ENCODE measurements around the gene CA6.
"Not testable (repeated sequence)": the region's sequence is repeated elsewhere in the genome, so short reads cannot be mapped to it uniquely, and the experiment has no call there.

Gene CA6

GRCh38 chr1:9018333-9018732, 72.7 kb downstream of the CA6 start:
- no peak for DNase-seq (ENCODE audit: extremely low spot score)
- CTCF ChIA-PET, result interaction anchor here (2.3 kb wide), 1 partner anchor 14 kb away, joined by 13 read pairs; no protein-coding TSS in a partner anchor
- POLR2A ChIA-PET, result no interaction called here
- TF ChIP-seq, protein P1, sequence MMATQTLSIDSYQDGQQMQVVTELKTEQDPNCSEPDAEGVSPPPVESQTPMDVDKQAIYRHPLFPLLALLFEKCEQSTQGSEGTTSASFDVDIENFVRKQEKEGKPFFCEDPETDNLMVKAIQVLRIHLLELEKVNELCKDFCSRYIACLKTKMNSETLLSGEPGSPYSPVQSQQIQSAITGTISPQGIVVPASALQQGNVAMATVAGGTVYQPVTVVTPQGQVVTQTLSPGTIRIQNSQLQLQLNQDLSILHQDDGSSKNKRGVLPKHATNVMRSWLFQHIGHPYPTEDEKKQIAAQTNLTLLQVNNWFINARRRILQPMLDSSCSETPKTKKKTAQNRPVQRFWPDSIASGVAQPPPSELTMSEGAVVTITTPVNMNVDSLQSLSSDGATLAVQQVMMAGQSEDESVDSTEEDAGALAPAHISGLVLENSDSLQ (IDR thresholded peaks at IDR 0.05), result no peak
- no peak for TF ChIP-seq NFRKB (IDR thresholded peaks at IDR 0.05)
- TF ChIP-seq FOXK2 (IDR thresholded peaks at IDR 0.05), result no peak
- no peak for TF ChIP-seq L3MBTL2 (conservative IDR thresholded peaks at IDR 0.05)
- no peak for TF ChIP-seq FOXM1 (IDR thresholded peaks at IDR 0.05; ENCODE audit: borderline replicate concordance)
- TF ChIP-seq TARDBP (IDR thresholded peaks at IDR 0.05), result no peak
- no peak for TF ChIP-seq ELF4 (IDR thresholded peaks at IDR 0.05)
- no peak for TF ChIP-seq CTBP1 (IDR thresholded peaks at IDR 0.05; ENCODE audit: borderline replicate concordance)
- TF ChIP-seq SUZ12 (IDR thresholded peaks at IDR 0.05), result no peak
- TF ChIP-seq HDGF (IDR thresholded peaks at IDR 0.05; ENCODE audit: borderline replicate concordance), result no peak
- TF ChIP-seq ARNT (IDR thresholded peaks at IDR 0.05), result no peak
- TF ChIP-seq SP1 (IDR thresholded peaks at IDR 0.05), result no peak

- DNase-seq (ENCODE audit: extremely low spot score), result no peak
- ChIA-PET POLR2A (interaction anchor here (1.0 kb wide), 1 partner anchor 18 kb away, joined by 3 read pairs; no protein-coding TSS in a partner anchor), CTCF (interaction anchor here (0.6 to 2.3 kb wide), 2 partner anchors 15 to 1201 kb away, joined by 3 to 13 read pairs; no protein-coding TSS in a partner anchor)
- TF ChIP-seq FOXM1 (IDR thresholded peaks at IDR 0.05; ENCODE audit: borderline replicate concordance) (no peak), BHLHE40 (IDR thresholded peaks at IDR 0.05; ENCODE audit: borderline replicate concordance) (no peak), L3MBTL2 (conservative IDR thresholded peaks at IDR 0.05) (no peak), ZNF384 (IDR thresholded peaks at IDR 0.05) (no peak), TARDBP (IDR thresholded peaks at IDR 0.05) (no peak), SP1 (IDR thresholded peaks at IDR 0.05) (no peak), ARNT (IDR thresholded peaks at IDR 0.05) (no peak), FOXA1 (IDR thresholded peaks at IDR 0.05) (no peak), NFRKB (IDR thresholded peaks at IDR 0.05) (no peak), HDGF (IDR thresholded peaks at IDR 0.05; ENCODE audit: borderline replicate concordance) (no peak), CTBP1 (IDR thresholded peaks at IDR 0.05; ENCODE audit: borderline replicate concordance) (no peak), ELF4 (IDR thresholded peaks at IDR 0.05) (no peak), LEF1 (IDR thresholded peaks at IDR 0.05; ENCODE audit: borderline replicate concordance) (no peak), FOXK2 (IDR thresholded peaks at IDR 0.05) (no peak), SUZ12 (IDR thresholded peaks at IDR 0.05) (no peak)
- TF ChIP-seq, protein P1 (IDR thresholded peaks at IDR 0.05), result no peak
These were observed 74.2 kb downstream of the CA6 start for GRCh38 chr1:9019896-9020295.

- POLR2A ChIA-PET, result no interaction called here
- CTCF ChIA-PET, result interaction anchor here (0.6 to 2.3 kb wide), 2 partner anchors 16 to 1201 kb away, joined by 3 to 13 read pairs; no protein-coding TSS in a partner anchor
- DNase-seq (ENCODE audit: extremely low spot score), result no peak
- TF ChIP-seq CTBP1 (IDR thresholded peaks at IDR 0.05; ENCODE audit: borderline replicate concordance), result no peak
- no peak for TF ChIP-seq BHLHE40 (IDR thresholded peaks at IDR 0.05; ENCODE audit: borderline replicate concordance)
- TF ChIP-seq ELF4 (IDR thresholded peaks at IDR 0.05), result no peak
These were observed 74.6 kb downstream of the CA6 start for GRCh38 chr1:9020305-9020704.

DNA sequence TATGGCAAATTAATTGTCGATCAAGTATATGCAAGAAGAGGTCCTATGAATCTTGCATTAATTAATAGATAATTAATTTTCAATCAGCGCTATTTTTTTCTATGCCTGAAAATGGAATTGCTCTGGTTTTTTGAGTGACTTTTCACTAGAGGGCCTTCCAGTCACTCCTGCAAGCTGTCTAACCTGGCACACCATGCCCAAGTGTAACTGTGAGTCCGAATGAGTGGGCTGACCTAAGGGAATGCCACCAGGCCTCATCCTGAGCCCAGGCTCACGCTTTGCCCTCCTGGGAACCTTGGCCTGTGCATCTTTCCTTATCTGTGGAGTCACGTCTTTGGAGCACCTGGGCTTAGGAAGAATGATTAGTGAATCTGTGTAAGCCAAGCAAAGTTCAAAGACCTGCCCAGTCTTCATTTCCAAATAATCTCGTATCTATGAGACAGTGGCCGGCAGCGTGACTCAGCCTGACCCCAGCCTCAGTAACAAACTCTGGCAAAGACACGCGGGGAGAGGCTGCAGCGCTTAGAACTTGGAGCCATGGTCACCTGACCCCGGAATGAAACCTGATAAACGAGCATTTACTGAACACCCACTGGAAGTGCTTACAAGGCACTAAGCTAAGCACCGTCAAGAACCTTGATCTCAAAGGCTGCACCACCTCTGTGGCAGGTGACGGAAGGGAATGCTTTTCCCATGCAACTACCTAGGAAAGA, 76.5 kb downstream of the CA6 start:
- CTCF ChIA-PET; DNase-seq (ENCODE audit: extremely low spot score); POLR2A ChIA-PET: not testable (repeated sequence)

DNA sequence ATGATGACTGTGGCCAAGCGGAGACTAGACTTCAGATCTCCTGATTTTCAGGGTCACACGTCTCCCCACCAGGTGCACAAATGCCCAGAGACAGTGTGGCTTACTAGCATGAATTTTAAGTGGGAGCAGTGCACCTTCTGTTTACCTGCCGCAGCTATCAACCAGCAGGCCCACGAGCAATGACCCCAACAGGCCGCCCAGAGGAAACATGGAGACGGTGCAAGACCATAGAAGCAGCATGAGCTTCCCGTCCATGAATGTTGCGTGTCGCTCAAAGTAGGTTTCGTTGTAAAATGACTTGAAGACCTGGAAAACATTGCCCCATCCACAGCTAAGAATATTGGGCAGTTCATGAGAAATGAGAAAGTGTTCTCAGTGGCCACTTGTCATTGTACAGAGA, 77.1 kb downstream of the CA6 start:
- ChIA-PET POLR2A (no interaction called here), CTCF (no interaction called here)
- DNase-seq (ENCODE audit: extremely low spot score), result no peak
- TF ChIP-seq SUZ12 (IDR thresholded peaks at IDR 0.05) (no peak), ZNF384 (IDR thresholded peaks at IDR 0.05) (no peak), FOXK2 (IDR thresholded peaks at IDR 0.05) (no peak), FOXM1 (IDR thresholded peaks at IDR 0.05; ENCODE audit: borderline replicate concordance) (no peak), CTBP1 (IDR thresholded peaks at IDR 0.05; ENCODE audit: borderline replicate concordance) (no peak), TARDBP (IDR thresholded peaks at IDR 0.05) (no peak), HDGF (IDR thresholded peaks at IDR 0.05; ENCODE audit: borderline replicate concordance) (no peak), ARNT (IDR thresholded peaks at IDR 0.05) (no peak), ELF4 (IDR thresholded peaks at IDR 0.05) (no peak), BHLHE40 (IDR thresholded peaks at IDR 0.05; ENCODE audit: borderline replicate concordance) (no peak), L3MBTL2 (conservative IDR thresholded peaks at IDR 0.05) (no peak), LEF1 (IDR thresholded peaks at IDR 0.05; ENCODE audit: borderline replicate concordance) (no peak)
